H1 (cell line): Measurements from ENCODE around the gene UVRAG. TPM values are rescaled to one million over a fixed set of nuclear protein-coding genes. Genes with fewer than 3 reads are reported as not detected.

Experiments used
- CTCF ChIA-PET: fragments of 300-600 bp; sonication (Branson Sonifier 250); formaldehyde crosslinking; loops from one replicate; lab custom pipeline; 2021; ENCODE audit not compliant: partially characterized antibody; lab: Charles Lee
- POLR2A ChIA-PET: fragments of 300-600 bp; sonication (Branson Sonifier 250); formaldehyde crosslinking; loops from one replicate; lab custom pipeline; 2021; ENCODE audit warnings: inconsistent platforms; ENCODE audit not compliant: partially characterized antibody; lab: Charles Lee
- DNase-seq, 2 experiments: peaks; one replicate each; pipeline versions ENCODE4 v3.0.0 to v3.0.0-alpha.2; 2010 to 2022; ENCODE audit warnings: low spot score in 2 of 2, low read depth in 1 of 2, mixed read lengths in 1 of 2
- FAIRE-seq: peaks from 2 replicates; lab custom pipeline; 2011; peaks lifted over from hg19 to GRCh38; lab: Jason Lieb, UNC
- H2AFZ ChIP-seq: 2 replicates; pipeline ENCODE4 v1.8.1; 2012; ENCODE audit warnings: low read length, inconsistent platforms
- H2AK5ac ChIP-seq: 2 replicates; pipeline ENCODE4 v1.6.1; 2013; ENCODE audit warnings: low read depth, low read length
- H2BK120ac ChIP-seq: replicated peaks from 2 replicates; pipeline ENCODE3; 2013; ENCODE audit warnings: low read depth, low read length, inconsistent platforms
- H2BK12ac ChIP-seq: 2 replicates; pipeline ENCODE4 v1.6.1; 2013; ENCODE audit warnings: low read depth, low read length
- H2BK15ac ChIP-seq: 2 replicates; pipeline ENCODE4 v1.6.1; 2013; ENCODE audit warnings: low read length
- H2BK20ac ChIP-seq: 2 replicates; pipeline ENCODE4 v1.6.1; 2013; ENCODE audit warnings: low read length
- H2BK5ac ChIP-seq: 2 replicates; pipeline ENCODE4 v1.6.1; 2013; ENCODE audit warnings: low read depth, low read length
- H3K14ac ChIP-seq: 2 replicates; pipeline ENCODE4 v1.6.1; 2013; ENCODE audit warnings: inconsistent platforms; ENCODE audit not compliant: insufficient read length
- H3K18ac ChIP-seq: 2 replicates; pipeline ENCODE4 v1.6.1; 2013; ENCODE audit warnings: low read length; ENCODE audit errors: extremely low read depth
- H3K23ac ChIP-seq: 2 replicates; pipeline ENCODE4 v1.6.1; 2013; ENCODE audit warnings: inconsistent platforms; ENCODE audit not compliant: insufficient read length
- H3K23me2 ChIP-seq: 2 replicates; pipeline ENCODE4 v1.6.1; 2013; ENCODE audit warnings: low read depth, low read length
- H3K27ac ChIP-seq: 2 replicates; pipeline ENCODE4 v1.6.1; 2011; ENCODE audit warnings: low read depth, low read length, inconsistent platforms
- H3K27me3 ChIP-seq, 4 experiments: replicated peaks in 1 of 4; 1 replicate in 1 of 4; 2 replicates in 3 of 4; pipeline versions ENCODE4 v1.6.1 to v1.8.1; 2011 to 2013; ENCODE audit warnings: low read length in 3 of 4, mild to moderate bottlenecking in 3 of 4, inconsistent platforms in 2 of 4, mixed read lengths in 2 of 4, moderate library complexity in 1 of 4; ENCODE audit not compliant: control insufficient read depth in 3 of 4, insufficient read depth in 3 of 4; ENCODE audit errors: extremely low read depth in 1 of 4
- H3K36me3 ChIP-seq, 4 experiments: 2 replicates each; pipeline versions ENCODE4 v1.6.1 to v1.8.1; 2011 to 2013; ENCODE audit warnings: mild to moderate bottlenecking in 4 of 4, low read length in 3 of 4, moderate library complexity in 2 of 4, control low read depth in 1 of 4, inconsistent platforms in 1 of 4; ENCODE audit not compliant: insufficient read depth in 4 of 4, control insufficient read depth in 2 of 4
- H3K4ac ChIP-seq: replicated peaks from 2 replicates; pipeline ENCODE3; 2013; ENCODE audit warnings: low read length, low read depth, mixed read lengths, inconsistent platforms; ENCODE audit not compliant: insufficient read length
- H3K4me1 ChIP-seq, 4 experiments: replicated peaks in 1 of 4; 1 replicate in 1 of 4; 2 replicates in 3 of 4; pipeline versions ENCODE4 v1.6.1 to v1.8.1; 2011 to 2013; ENCODE audit warnings: low read length in 3 of 4, inconsistent platforms in 2 of 4, mixed read lengths in 1 of 4; ENCODE audit not compliant: insufficient read depth in 4 of 4, control insufficient read depth in 3 of 4
- H3K4me2 ChIP-seq, 2 experiments: 2 replicates each; pipeline versions ENCODE4 v1.6.1 to v1.8.1; 2011 to 2013; ENCODE audit warnings: low read depth in 2 of 2, low read length in 2 of 2, control low read depth in 1 of 2, inconsistent platforms in 1 of 2, mild to moderate bottlenecking in 1 of 2; ENCODE audit not compliant: insufficient read depth in 1 of 2
- H3K4me3 ChIP-seq, 4 experiments: fragments of 200-600, 300-600 bp in 1 of 4; sonication (generic), shearing (Covaris generic), sonication (Bioruptor Twin) in 1 of 4; 2 replicates each; pipeline versions ENCODE4 v1.5.1 to v1.8.1; 2011 to 2016; ENCODE audit warnings: low read length in 4 of 4, low read depth in 3 of 4, control low read depth in 2 of 4, inconsistent platforms in 2 of 4, mild to moderate bottlenecking in 2 of 4, mixed read lengths in 1 of 4, moderate library complexity in 1 of 4; ENCODE audit not compliant: insufficient read depth in 2 of 4; ENCODE audit errors: extremely low read depth in 1 of 4
- H3K56ac ChIP-seq: replicated peaks from 2 replicates; pipeline ENCODE3; 2013; ENCODE audit warnings: low read depth, mild to moderate bottlenecking, mixed read lengths, low read length, inconsistent platforms; ENCODE audit not compliant: insufficient read length
- H3K79me1 ChIP-seq: 2 replicates; pipeline ENCODE4 v1.6.1; 2013; ENCODE audit warnings: low read depth, low read length, control low read depth
- H3K79me2 ChIP-seq, 2 experiments: 2 replicates each; pipeline versions ENCODE4 v1.6.1 to v1.8.1; 2012 to 2013; ENCODE audit warnings: low read length in 2 of 2, mild to moderate bottlenecking in 2 of 2, inconsistent platforms in 1 of 2; ENCODE audit not compliant: insufficient read depth in 2 of 2, control insufficient read depth in 1 of 2
- H3K9ac ChIP-seq, 4 experiments: replicated peaks in 1 of 4; 1 replicate in 1 of 4; 2 replicates in 3 of 4; pipeline versions ENCODE4 v1.6.1 to v1.8.1; 2011 to 2013; ENCODE audit warnings: low read depth in 3 of 4, low read length in 3 of 4, control low read depth in 2 of 4, mild to moderate bottlenecking in 2 of 4, moderate library complexity in 2 of 4, inconsistent platforms in 1 of 4; ENCODE audit errors: extremely low read depth in 1 of 4
- H3K9me3 ChIP-seq, 2 experiments: 2 replicates each; pipeline versions ENCODE4 v1.6.1 to v1.8.1; 2012 to 2013; ENCODE audit warnings: mild to moderate bottlenecking in 2 of 2, moderate library complexity in 2 of 2, control low read depth in 1 of 2, inconsistent platforms in 1 of 2, low read depth in 1 of 2, low read length in 1 of 2, mixed read lengths in 1 of 2; ENCODE audit not compliant: insufficient read depth in 2 of 2
- H4K20me1 ChIP-seq, 2 experiments: replicated peaks in 1 of 2; 2 replicates each; pipeline versions ENCODE3 to v1.8.1; 2011 to 2013; ENCODE audit warnings: inconsistent platforms in 2 of 2, low read length in 2 of 2, mild to moderate bottlenecking in 1 of 2; ENCODE audit not compliant: insufficient read depth in 2 of 2, control insufficient read depth in 1 of 2
- H4K5ac ChIP-seq: 2 replicates; pipeline ENCODE4 v1.6.1; 2013; ENCODE audit warnings: low read length, low read depth, mixed read lengths, inconsistent platforms; ENCODE audit not compliant: insufficient read length
- H4K8ac ChIP-seq: 2 replicates; pipeline ENCODE4 v1.8.0; 2013; ENCODE audit warnings: mild to moderate bottlenecking, moderate library complexity, low read length, inconsistent platforms; ENCODE audit not compliant: insufficient read depth; ENCODE audit errors: extremely low read depth
- H4K91ac ChIP-seq: replicated peaks from 2 replicates; pipeline ENCODE3; 2013; ENCODE audit warnings: low read length, mixed read lengths, inconsistent platforms; ENCODE audit not compliant: insufficient read length
- BRCA1 ChIP-seq: IDR thresholded peaks from 2 replicates; pipeline ENCODE4 v1.6.1; 2012; ENCODE audit warnings: low read depth, low read length, improper control_type of control experiment
- CBX8 ChIP-seq: fragments of 300-800, 300-1000 bp; sonication (generic); IDR thresholded peaks from 2 replicates; pipeline ENCODE4 v1.7.1; 2016; ENCODE audit warnings: low read depth, low read length, borderline replicate concordance
- EP300 ChIP-seq, 2 experiments: IDR thresholded peaks; 1 replicate in 1 of 2; 2 replicates in 1 of 2; pipeline ENCODE4 v1.6.1; 2011 to 2012; ENCODE audit warnings: low read depth in 2 of 2, low read length in 2 of 2, mild to moderate bottlenecking in 2 of 2, borderline replicate concordance in 1 of 2, inconsistent platforms in 1 of 2, moderate library complexity in 1 of 2
- POU5F1 ChIP-seq: IDR thresholded peaks from 2 replicates; pipeline ENCODE4 v1.6.1; 2011; ENCODE audit warnings: low read depth, mild to moderate bottlenecking, low read length, moderate library complexity
- WGBS, 2 experiments: shearing (Covaris generic) in 1 of 2; methylation state at CpG; one replicate each; pipeline versions ENCODE4 v1.1.6 to v1.1.7; 2013 to 2015; ENCODE audit warnings: low lambda C conversion rate in 2 of 2, mixed read lengths in 2 of 2, inconsistent platforms in 1 of 2, low coverage in 1 of 2, missing lambda C conversion rate in 1 of 2; ENCODE audit not compliant: insufficient replicate concordance in 2 of 2, insufficient coverage in 1 of 2, insufficient read length in 1 of 2; ENCODE audit errors: extremely low coverage in 1 of 2, missing lambda C conversion rate in 1 of 2; 5-methylcytosine and 5-hydroxymethylcytosine counted together
- polyA plus RNA-seq, 7 experiments: library from polyadenylated mRNA; depleted of rRNA in 3 of 7; stranded (reverse) in 5 of 7; unstranded in 2 of 7; fragments of >200 nt in 5 of 7; fragments of 200-250 nt in 2 of 7; gene quantifications; 1 replicate in 5 of 7; 2 replicates in 1 of 7; 4 replicates in 1 of 7; pipeline versions ENCODE4 v1.2.1 to v1.2.3, GENCODE V29; 2011 to 2013; ENCODE audit warnings: missing spikeins in 2 of 7, mixed read lengths in 2 of 7
- total RNA-seq: library from RNA; stranded (reverse); fragmentation: NEBNext Ultra II Directional; extraction: Animal tissue kit (Norgen Biotek cat#: 25700); gene quantifications from 2 replicates; pipeline ENCODE4 v1.2.1, GENCODE V29; 2021
- TF ChIP-seq, protein P1 (sequence below): IDR thresholded peaks from 2 replicates; pipeline ENCODE4 v1.6.1; 2012; ENCODE audit warnings: inconsistent platforms

Gene UVRAG
- total and polyA plus RNA-seq, 2 of the 8 experiments (the other 6 are each of a cell fraction or from before 2014, with no cell fraction given) = 5.5 to 14.7 TPM

DNA sequence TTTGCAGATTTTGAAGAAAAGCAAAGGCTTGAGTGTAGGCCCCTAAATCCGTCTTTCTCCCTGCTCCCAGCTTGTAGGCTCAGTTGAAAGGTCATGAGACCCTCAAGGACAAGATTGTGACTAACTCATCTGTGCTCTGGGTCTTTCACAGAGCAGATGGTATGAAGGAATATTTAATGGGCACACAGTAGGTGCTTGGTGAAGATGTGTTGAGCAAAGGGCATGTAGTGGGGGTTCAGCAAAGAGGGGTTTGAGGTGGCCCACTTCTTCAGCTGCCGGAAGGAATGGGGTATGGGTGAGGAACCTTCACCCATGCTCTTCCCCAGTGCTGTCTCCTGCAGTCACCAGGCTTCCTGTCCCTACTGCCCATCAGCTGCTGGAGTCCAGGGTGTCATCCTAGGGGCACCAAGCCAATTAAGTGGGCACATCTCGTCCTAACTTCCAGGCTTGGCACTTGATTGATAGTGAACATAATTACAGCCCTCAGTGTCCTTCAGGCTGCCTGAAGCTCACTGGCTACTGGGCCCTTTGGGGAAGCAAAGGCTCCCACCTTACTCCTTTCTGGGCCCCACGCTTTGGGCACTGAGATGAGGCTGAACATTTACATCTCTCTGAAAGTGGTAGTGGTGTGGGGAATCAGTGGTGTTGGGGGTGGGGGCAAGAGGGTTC lies 31.5 kb upstream of the UVRAG start:
- Histone ChIP-seq H2BK15ac (no peak overlapping the region), H3K23me2 (no peaks in the 10 kb centered on the region), H3K9me3 (no peaks in the 10 kb centered on the region), H3K4me1 (no peaks in the 10 kb centered on the region), H4K20me1 (no peaks in the 10 kb centered on the region), H4K5ac (no peak overlapping the region), H3K4ac (no peak overlapping the region), H3K23ac (no peak overlapping the region), H3K4me2 (no peak overlapping the region), H2BK20ac (no peak overlapping the region), H3K9ac (no peak overlapping the region), H3K79me1 (no peaks in the 10 kb centered on the region), H3K56ac (no peak overlapping the region), H3K27ac (no peak overlapping the region), H2BK12ac (no peak overlapping the region), H3K27me3 (no peaks in the 10 kb centered on the region), H2BK5ac (no peak overlapping the region), H4K8ac (no peak overlapping the region), H3K4me3 (no peak overlapping the region), H3K18ac (no peak overlapping the region), H2AK5ac (no peak overlapping the region), H3K79me2 (no peaks in the 10 kb centered on the region), H3K14ac (no peak overlapping the region), H3K36me3 (no peaks in the 10 kb centered on the region), H4K91ac (no peak overlapping the region), H2AFZ (no peak overlapping the region), H2BK120ac (no peak overlapping the region)
- DNase-seq (no peak), FAIRE-seq (no peak)
- TF ChIP-seq, protein P1, sequence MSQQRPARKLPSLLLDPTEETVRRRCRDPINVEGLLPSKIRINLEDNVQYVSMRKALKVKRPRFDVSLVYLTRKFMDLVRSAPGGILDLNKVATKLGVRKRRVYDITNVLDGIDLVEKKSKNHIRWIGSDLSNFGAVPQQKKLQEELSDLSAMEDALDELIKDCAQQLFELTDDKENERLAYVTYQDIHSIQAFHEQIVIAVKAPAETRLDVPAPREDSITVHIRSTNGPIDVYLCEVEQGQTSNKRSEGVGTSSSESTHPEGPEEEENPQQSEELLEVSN = no peak
- TF ChIP-seq POU5F1 = no peak
- TF ChIP-seq BRCA1 = no peak
- no peak for TF ChIP-seq EP300 (IDR thresholded peaks at IDR 0.05; ENCODE audit: borderline replicate concordance in 1 of 2, low read depth in 2 of 2, low read length in 2 of 2)
- no peak for TF ChIP-seq CBX8
- ChIA-PET POLR2A (no interaction called here), CTCF (interaction anchor here (1.4 kb wide), 1 partner anchor 83 kb away, joined by 3 read pairs; no protein-coding TSS in a partner anchor)
- WGBS, 2 experiments = 85% methylated on average over 4 of the region's 4 CpGs; no CpG with 5 or more reads in 1 of the 2 experiments
